ENCODE data around the gene RHCG.

Gene RHCG

DNA sequence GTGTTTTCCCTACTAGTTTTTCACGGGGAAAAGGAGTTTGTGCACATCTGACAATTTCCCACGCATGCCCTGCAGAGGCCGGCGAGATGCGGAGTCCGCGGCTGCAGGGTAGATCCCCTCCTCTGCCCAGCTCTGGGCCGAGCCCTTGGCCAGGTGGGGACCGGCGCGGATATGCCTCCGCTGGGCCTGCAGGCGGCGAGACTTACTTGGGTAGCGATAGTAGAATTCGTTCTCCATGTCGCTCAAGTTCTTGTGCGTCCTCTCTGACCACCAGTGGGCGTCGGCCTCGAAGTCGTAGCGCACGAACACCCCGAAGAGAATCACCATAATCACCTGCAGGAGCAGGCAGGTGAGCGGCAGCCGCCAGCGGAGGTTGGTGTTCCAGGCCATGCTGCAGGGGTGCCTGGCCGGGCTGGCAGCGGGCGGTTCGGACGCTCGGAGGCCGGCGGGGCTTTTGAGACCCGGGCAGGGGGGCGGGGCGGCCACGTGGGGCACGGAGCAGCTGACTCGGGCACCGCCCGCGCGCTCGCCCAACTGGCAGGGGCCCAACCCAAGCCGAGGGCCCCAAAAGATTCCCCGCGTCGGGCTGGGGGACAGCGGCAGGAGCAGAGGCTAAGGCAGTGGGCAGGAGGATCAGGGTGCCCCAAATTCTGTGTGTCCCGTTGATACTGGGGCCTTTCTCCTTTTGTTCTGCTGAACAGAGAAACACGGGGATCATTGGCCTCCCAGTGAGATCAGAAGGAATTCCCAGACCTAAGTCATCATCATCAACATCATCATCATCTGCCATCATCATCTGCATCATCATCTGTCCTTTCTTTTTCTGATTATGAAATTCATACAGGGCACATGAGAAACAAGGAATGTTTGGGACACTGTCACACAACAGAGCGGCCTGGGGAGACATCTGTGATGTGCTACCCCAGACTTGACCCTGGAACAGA lies at the start of gene RHCG:
TSS of gene RHCG (minus strand) at position 429 of the 944 bp plus-strand sequence. CDS start at position 390, 39 bp downstream.
- DNase-seq (ENCODE audit: low read depth in 2 of 2), result no peak

DNA sequence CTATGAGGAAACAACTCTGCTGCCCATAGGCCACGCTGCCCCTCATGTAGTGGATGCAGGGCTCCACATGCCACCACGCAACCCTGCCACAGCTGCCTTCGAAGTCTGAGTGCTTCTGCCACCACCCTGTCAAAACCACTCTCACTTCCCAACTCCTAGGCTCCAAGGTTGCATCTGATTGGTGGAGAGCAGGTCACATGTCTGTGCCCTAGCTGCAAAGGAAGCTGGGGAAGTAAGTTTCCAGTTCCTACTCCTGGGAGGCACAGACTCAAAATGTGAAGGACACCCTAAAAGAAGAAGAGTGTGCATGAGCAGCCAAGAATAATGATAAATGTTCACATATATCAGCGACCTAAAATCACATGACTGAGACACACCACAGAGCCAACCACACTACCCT lies 47.0 kb upstream of the RHCG start:
- no peak for DNase-seq (ENCODE audit: low read depth in 2 of 2)

DNA sequence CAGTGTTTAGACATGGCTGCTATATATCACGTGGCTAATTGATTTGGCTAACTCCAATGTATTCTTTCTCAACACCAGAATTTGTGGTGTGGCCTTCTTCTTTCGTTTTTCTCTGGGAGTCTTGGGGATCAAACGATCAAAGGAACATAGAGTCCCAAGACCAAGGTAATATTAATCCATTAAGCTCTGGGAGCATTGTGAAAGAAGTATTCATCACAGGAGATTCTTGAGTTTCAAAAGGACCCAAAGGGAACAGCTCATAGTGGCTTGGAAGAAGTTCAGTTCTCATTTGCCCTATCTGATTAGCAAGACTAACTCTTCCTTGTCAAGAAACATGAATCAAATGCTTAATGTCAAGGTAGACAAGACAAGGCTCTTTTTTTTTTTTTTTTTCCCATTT lies 46.0 kb upstream of the RHCG start:
- no peak for DNase-seq (ENCODE audit: low read depth in 2 of 2)

DNA sequence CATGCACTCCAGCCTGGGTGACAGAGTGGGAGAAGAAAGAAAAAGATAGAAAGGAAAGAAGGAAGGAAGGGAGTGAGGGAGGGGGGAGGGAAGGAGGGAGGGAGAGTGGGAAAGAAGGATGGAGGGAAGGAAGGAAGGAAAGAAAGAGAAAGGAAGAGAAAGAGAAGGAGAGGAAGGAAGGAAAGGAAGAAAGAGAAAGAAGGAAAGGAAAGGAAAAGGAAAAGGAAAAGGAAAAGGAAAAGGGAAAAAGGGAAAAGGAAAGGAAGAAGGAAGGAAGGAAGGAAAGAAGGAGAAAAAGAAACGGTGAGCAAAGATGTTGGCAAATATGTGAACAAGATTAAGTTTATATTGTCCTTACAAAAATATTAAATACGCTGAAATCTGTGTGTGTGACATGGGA lies 42.6 kb upstream of the RHCG start:
- no peak for DNase-seq (ENCODE audit: low read depth in 2 of 2)

DNA sequence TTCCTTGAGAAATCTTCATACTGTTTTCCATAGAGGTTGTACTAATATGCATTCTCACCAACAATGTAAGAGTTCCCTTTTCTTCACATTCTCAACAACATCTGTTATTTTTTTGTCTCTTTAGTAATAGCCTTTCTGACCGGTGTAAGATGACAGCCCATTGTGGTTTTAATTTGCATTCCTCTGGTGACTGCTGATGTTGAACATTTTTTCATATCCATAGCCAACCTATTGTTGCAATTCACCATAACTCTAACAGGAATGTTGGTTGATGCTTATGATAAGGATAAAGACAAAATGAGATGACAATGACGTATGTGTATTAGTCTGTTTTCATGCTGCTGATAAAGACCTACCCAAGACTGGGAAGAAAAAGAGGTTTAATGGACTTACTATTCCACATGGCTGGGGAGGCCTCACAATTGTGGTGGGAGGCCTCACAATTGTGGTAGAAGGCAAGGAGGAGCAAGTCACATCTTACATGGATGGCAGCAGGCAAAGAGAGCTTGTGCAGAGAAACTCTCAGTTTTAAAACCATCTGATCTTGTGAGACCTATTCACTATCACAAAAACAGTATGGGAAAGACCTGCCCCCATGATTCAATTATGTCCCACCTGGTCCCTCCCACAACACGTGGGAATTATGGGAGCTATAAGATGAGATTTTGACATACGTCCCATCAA lies 37.6 kb upstream of the RHCG start:
- no peak for DNase-seq (ENCODE audit: low read depth in 2 of 2)

DNA sequence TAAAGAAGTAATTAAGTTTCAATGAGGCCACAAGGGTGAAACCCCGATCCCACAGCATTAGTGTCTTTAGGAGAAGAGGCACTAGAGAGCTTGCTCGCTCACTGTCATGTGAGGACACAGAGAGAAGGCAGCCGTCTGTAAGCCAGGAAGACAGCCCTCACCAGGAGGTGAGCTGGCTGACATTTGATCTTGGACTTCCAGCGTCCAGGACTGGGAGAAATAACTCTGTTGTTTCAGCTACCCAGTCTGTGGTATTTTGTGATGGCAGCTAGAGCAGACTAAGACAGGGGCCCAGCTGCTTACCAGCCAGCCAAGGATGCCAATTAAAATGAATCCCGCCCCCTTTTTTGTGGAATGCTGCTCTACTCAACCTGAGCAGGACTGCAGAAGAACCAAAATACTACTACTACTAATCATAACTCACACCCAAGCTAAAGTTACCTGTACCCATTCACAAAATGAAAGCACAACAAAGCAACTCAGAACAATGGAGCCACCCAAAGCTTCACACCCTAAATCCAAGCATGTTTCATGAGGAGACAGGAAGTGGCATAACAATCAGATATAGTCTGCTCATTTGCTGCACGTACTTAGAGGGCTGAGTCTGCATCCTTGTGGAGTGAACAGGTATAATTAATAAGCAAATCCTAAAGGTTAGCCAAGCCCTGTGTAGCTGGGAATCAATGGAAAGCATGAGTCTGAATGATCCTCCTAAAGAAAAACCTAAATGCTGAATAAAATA lies 35.6 kb upstream of the RHCG start:
- no peak for DNase-seq (ENCODE audit: low read depth in 2 of 2)

DNA sequence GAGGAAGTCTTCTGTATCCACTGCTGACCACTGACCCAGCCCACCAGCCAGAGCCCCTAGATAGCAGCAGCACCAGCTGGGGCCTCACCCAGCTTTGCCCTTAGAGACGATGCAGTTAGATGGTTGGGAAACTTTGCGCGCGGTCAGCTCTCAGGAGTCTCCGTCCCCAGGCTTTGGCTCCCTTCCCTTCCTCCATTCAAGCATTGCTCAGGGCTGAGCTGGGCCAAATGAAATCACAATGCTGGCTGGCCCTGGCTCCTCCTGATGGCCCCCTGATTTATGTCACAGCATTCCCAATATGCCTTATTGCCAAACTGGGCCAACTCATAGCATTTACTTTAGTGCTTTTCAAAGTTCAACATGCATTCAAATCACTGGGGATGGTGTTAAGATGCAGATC lies 34.6 kb upstream of the RHCG start:
- no peak for DNase-seq (ENCODE audit: low read depth in 2 of 2)

DNA sequence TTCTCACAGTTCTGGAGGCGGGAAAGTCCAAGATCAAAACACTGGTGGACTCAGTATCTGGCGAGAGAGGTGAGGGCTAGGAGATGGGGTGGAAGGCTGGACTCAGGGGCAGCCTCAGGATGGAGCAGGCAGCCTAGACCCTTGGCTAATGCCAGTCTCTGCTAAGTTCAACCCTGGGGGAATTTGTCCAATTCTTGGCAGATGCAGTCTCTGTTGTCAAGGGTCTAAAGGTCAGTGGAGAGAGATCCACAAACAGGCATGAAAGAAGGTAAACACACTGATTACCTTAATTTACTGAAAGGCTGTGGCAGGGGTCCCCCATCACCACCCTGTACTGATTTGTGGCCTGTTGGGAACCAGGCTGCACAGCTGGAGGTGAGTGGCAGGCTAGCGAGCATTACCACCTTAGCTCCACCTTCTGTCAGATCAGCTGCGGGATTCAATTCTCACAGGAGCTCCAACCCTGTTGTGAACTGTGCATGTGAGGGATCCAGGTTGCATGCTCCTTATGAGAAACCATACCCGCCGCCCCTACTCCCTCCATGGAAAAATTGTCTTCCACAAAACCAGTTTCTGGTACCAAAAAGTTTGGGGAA lies 32.5 kb upstream of the RHCG start:
- DNase-seq (ENCODE audit: low read depth in 2 of 2), result no peak

DNA sequence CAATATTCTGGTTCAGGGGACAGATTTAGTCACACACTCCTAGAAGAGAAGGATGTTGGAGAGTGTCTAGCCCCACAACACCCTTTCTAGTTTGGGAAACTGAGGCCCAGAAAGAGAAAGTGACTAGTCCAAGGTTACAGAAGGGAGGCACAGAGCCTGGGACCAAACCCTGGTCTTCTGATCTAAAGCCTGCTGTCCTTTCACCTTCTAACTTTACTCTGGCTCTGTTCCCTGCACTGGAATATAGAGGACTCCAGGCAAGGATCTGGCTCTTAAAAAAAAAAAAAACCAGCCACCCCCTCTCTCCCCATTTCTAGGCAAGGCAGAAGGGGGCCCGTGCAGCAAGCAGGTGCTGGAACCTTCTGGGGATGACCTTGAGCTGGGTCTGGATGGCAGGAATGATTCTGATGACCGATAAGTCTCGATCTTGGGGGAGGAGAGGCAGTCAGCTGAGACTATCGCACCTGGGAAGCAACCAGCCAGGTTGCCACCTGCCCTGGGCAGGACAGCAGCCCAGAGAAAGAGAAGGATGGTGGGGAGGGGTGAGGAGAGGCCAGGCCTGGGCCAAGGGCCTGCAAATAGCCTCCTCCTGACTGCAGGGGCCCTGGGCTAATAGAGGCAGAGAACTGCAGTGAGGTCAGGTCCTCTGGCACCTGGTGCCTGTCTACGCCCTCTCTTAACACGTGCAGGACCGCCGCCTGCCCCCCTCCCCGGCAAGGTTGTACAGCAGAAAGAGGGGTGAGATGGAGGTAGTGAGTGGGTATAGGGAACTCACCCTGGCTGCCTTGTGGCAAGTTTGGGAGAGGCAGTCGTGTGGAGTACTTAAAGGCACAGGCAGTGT lies 30.4 kb upstream of the RHCG start:
- no peak for DNase-seq (ENCODE audit: low read depth in 2 of 2)

DNA sequence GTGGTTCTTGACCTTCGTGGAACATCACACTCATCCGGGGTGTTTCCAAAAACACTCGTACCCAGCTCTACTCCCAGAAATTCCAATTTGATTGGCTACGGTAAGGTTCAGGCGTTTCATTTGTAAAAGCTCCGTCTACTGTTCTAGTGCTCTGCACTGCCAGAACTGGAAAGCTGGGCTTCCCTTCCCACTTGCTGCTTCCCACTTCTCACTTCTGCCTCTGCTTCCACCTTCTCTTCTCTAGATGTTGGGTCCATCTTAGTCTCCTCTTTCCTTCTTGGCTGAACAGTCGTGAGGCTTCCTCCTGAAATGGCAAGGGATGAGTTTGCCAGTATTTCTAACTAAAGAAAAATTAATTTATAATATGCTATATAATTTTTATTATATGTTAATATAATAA lies 29.8 kb upstream of the RHCG start:
- no peak for DNase-seq (ENCODE audit: low read depth in 2 of 2)

DNA sequence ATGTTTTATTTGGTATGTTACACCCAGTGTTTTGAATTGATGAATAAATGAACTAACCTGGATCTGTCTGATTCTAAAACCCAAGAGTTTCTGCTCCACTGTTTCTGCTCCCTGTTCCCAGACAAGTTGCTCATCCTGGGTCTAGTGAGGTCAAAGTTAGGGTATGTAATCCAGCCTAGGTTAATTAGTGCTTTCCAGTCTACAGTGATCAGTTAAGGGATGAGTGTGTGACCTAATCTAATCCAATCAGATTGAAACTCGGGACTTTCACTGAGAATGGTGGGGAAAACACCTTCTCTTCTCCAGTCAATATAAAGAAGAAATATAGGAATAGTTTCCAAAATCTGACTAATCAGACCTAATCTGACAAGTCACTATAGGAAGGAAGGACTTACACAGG lies 27.8 kb upstream of the RHCG start:
- no peak for DNase-seq (ENCODE audit: low read depth in 2 of 2)

DNA sequence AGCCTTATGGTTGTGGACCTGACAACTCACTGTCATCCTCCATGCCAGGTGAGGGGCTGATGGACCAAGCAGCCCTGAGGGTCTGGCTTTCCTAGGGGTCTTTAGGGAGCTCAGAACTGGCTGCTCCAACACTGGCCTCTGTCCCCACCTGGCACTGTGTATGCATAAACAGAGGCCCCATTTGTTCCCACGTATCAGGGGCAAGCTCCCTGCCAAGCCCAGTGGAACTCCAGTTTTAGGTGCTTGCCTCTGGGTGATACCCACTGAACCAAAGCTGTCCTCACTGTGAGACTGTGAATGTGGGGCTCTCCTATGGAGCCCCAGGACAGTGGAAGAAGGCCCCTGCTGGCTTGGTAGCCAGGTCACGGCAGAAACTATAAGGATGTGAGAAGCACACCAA lies 26.7 kb upstream of the RHCG start:
- DNase-seq (ENCODE audit: low read depth in 2 of 2), result no peak

DNA sequence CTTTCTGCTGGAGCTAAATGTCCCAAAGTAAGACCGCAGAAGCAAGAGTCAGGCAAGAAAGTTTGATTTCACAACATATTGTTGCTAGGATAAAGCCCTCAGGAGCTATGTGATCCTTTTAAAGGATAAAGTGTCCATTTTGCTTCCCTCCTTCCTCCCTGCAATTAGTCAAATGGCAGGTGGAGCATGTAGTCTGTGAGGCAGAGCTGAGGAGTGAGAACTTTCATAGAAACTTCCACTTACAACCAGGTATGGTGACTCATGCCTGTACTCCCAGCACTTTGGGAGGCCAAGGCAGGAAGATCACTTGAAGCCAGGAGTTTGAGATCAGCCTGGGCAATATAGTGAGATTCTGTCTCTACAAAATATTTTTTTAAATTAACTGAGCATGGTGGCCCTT lies 25.2 kb upstream of the RHCG start:
- DNase-seq (ENCODE audit: low read depth in 2 of 2), result no peak

DNA sequence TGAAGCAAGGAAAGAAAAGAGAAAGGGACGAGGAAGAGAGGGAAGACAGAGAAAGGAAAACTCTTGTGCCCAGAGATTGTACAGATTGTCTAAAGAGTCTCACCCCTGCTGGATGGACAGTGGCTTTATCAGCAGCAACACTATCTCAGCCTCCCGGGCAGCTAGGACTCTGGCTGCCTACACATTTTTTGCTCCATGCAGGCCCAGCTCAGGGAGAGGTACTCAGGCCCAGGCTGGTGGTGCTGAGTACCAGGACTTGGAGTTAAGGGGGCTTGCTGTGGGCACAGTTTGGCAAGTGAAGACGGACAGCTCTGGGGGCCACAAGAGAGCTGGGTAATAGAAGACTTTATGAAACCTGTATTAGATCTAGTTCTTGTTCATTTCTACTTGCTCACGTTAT lies 19.1 kb upstream of the RHCG start:
- DNase-seq (ENCODE audit: low read depth in 2 of 2), result no peak

DNA sequence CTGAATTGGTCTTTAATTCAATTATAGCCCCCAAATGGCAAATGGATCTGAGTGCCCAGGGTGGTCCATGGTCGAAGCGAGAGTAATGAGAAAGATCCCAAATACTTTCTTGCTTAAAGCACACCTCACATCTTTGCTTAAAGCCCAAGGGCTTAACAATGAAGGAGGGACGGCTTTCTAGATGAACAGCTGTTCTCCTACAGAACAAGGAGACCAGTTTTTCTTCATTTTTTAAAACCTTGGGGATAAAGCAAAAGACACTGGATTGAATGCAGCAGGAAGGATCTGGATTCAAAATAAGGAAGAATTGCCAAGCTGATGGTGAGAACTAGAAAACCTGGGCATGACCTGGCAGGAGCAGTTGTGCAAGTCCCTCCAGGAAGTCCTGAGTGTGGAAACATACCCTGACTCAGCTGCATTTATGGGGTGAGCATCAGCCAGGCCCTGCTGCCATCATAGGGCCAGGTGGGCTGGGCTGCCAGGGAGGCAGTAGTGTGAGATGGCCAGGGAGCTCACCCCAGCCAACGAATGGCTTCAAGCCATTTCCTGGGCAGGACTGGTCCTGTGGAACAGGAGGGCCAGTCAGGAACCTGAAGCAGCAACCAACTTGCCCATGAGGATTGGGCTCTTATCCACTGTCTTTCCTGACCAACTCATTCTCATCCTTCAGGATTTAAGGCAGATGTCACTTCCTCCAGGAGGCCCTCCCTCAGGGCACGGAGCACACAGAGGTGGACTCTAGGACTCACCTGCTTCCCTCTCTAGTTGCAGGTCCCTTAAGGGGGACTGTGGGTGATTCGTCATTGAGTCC lies 18.4 kb upstream of the RHCG start:
- DNase-seq (ENCODE audit: low read depth in 2 of 2), result no peak

DNA sequence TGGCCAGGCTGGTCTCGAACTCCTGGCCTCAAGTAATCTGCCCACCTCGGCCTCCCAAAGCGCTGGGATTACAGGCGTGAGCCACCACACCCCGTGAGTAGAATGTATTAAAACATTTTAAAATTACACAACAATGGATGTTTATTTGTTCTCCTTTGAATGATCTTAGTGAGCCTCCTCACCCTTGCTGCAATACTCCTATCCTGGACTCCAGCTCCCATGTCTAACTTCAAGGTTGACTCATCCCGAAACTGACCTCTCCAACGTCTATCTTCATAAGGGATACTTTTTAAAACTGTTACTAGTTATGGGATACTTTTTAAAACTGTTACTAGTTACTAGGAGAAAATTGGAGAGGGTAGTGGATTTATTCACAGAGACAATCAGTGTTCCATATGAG lies 17.8 kb upstream of the RHCG start:
- DNase-seq (ENCODE audit: low read depth in 2 of 2), result no peak

DNA sequence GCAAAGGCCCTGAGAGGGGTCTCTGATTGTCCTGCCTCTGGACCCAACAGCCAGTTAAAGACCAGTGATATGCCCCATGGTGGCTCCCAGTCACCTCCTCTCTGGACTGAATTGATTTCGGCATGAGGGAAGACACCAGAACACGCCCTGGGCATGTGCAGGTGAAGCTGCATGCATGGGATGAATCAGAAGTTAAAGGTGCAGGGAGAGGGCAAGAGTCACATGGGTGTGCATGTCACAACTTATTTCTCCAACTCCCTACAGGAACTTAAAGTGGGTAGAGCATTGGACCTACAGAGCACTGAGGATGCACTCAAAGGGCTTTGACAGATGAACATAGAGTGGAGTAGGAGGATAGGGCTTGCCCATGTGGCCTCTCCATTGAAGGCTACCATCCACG lies 16.9 kb upstream of the RHCG start:
- no peak for DNase-seq (ENCODE audit: low read depth in 2 of 2)

DNA sequence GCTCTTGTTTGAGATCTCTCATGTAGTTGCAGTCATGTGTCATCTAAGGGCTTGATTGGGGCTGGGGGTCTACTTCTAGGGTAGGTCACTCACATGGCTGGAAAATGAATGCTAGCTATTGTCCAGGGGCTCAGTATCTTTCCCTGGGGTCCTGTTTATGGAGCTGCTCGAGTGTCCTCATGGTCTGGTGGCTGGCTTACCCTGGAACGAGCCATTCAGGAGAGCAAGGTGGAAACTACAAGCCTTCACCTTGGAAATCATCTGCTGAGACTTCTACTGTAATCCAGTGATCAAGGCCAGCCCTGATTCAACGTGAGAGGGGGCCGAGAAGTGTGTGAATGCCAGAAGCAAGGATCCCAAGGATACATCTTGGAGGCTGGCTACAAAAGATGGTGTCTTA lies 16.2 kb upstream of the RHCG start:
- DNase-seq (ENCODE audit: low read depth in 2 of 2), result no peak

DNA sequence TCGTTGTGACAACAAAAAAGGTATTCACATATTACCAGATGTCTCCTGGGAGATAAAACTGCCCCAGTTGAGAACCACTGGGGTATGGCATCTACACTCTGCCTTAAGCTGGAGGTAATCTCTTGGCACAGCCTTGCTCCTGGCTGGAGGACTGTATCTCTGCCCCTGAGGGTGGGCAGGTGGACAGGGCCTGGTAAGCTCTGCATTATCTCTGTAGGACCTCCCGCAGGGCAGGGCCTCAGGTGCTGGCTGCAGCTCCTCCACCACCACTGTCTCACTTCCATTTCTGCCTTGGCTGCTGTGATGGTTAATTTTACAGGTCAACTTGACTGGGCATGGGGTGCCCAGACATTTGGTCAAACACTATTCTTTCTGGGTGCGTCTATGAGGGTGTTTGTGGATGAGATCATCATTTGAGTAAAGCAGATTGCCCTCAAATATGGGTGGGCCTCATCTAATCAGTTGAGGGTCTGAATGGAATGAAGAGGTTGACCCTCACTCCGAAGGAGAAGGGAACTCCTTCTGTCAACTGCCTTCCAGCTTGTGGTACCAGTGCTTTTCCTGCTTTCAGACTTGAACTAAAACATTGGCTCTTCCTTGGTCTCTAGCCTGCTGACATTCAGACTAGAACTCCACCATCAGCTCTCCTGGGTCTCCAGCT lies 9.8 kb upstream of the RHCG start:
- no peak for DNase-seq (ENCODE audit: low read depth in 2 of 2)

DNA sequence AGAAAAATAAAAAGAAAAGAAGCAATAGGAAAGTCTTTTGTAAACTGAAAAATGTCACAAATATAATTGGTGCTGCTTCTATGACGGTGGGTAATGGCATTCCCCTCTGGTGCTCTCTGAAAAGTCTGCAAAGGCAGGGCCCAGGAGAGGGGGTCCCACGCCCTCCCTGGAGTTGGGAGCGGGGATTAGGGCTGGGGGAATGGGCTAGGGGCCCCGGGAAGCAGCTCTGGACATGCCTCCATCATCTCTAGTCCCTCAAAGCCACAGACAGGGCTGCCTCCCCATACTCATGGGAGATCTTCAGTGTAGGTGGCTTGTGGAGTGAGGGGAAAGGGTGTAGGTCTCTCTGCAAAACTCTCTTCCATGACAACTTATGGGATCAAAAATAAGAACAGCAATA lies 7.8 kb upstream of the RHCG start:
- no peak for DNase-seq (ENCODE audit: low read depth in 2 of 2)

Data from activated CD4-positive, alpha-beta T cell treated with anti-CD3 and anti-CD28 coated beads for 24 hours (primary cell).